HG03095 (cell line): ENCODE data around the gene SPAG9.

Experiments used
- ATAC-seq: cut with Tn5 transposase; IDR thresholded peaks from one replicate; pipeline ENCODE4 v1.9.1; 2021; ENCODE audit warnings: moderate library complexity; ENCODE audit not compliant: unreplicated experiment

The SPAG9 gene

DNA sequence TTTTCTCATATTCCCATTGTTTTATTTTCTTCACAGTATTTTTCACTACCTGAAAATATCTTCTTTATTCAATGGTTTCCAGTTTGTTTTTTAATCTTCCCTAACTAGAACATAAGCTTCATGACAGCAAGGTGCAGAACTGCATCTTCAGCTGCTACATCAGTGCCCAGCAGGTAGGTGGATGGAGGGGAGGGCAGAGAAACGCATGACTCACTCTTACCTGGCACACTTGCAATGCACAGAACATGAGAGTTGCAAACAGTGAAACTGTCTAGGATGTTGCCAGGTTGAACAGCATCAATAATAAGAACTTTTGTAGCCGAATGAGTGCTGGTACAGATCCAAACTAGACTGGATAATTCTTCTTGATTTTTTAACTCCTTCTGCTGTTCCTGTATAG is 127.1 kb downstream of the SPAG9 start:
- ATAC-seq, result no peak

DNA sequence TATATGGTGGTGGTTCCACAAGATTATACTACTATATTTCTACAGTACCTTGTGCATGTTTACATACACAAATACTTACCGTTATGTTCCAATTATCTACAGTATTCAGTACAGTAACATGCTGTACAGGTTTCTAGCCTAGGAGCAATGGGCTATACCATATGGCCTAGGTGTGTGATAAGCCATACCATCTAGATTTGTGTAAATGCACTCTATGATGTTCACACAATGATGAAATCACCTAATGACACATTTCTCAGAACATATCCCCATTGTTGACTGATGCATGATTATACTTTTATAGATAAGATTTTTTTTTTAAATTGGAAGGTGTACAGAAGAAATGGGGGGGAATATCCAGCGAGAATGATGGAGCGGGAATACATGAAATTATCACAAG is 131.5 kb downstream of the SPAG9 start:
- no peak for ATAC-seq

DNA sequence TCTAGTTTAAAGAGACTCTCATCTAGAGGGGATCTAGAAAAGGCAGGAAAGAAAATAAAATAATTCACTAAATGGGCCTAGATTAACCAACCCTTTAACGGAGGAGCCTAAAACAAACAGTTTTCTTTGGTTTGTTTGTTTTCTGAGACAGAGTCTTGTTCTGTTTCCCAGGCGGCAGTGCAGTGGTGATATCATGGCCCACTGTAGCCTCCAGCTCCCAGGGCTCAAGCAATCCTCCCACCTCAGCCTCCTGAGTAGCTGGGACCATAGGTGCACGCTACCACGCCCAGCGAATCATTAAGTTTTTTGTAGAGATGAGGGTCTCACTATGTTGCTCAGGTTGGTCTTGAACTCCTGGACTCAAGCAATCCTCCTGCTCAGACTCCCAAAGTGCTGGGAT is 132.2 kb downstream of the SPAG9 start:
- no peak for ATAC-seq

DNA sequence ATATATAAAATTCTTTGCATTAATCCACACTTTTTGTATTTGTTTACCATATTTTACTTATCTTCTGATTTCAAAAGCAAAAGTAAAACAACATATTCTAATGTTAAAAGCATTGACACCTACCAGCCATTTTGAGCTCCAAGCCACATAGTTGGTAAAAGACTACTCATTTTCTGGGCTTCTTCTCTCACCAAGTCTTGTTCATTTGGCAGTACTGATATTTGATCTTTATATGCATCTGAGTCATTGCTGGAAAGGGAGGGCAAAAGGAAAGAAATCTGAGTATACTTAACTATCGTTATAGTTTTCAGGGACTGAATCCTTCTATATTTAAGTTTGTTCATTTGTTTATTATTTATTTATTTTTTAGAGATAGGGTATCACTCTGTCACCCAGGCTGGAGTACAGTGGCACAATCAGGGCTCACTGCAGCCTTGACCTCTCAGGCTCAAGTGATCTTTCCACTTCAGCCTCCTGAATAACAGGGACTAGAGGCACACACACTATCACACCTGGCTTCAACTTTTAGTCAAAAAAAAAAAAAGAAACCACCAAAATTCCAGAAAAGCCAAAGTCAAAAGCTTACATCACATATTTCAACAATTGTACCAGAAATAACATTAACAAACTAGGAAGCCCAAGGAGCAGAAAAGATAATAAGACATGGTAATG is 133.5 kb downstream of the SPAG9 start:
- no peak for ATAC-seq

- no peak for ATAC-seq
These were observed 139.4 kb downstream of the SPAG9 start for GRCh38 chr17:50981279-50981678.

DNA sequence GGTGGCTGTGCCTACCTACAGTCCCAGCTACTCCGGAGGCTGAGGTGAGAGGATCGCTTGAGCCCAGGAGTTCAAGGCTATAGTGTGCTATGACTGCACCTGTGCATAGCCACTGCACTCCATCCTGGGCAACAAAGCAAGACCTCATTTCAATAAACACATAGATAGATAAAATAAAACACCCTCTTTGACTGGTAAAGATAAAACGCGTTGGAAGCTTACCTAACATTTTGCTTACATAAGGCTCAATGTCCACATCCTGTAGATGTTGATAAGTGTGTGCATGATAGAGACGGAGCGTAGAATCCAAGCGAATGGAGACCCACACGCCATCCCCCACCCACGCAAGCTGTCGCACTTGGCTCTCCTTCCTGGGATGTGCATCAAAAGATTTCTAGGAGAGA is 141.1 kb downstream of the SPAG9 start:
- no peak for ATAC-seq

DNA sequence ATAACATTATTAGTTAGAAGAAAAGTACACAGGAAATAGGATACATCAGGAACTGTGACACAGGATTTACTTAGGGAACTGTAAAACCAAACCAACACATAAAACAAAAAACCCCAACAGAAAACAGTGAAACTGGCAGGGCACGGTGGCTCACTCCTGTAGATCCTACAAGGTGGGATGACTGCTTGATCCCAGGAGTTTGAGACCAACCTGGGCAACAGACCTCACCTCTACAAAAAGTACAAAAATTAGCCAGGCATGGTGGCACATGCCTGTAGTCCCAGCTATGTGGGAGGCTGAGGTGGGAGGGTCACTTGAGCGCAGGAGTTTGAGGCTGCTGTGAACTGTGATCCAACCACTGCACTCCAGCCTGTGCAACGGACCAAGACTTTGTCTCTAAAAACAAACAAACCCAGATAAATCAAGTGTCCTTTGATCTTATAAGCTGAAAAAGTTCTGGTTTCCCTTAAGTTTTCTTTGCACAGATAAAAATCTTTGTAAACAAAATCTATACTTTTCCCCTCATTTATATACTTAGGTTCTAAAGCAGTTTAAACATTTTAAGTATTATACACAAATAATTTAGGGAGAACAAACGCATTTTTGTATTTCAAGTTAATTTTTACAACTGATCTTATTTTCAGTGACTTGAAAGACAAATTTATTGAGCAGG is 143.0 kb downstream of the SPAG9 start:
- ATAC-seq, result no peak

DNA sequence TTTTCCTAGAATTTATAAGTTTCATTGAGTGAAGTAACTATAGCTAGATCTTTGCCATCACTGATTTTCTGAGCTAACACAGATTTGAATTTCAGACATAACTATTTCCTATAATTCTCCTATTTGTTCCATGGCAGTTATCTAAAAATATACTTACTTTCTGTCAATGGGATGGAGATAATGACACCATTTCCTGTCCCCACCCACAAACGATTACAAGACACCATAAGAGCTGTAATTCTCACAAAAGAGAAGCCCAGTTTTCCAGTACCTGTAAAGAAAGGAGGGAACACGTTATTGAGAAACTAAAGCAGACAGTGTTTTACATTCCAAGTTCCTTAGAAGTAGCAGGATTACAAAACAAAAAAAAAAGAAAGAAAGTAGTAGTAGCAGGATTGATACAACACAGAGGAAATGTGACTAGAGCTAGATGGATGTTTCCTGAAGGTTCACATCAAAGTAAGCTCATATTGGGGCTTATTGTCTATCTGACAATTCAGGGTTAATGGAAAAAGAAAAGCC is 143.7 kb downstream of the SPAG9 start:
- ATAC-seq, result no peak

DNA sequence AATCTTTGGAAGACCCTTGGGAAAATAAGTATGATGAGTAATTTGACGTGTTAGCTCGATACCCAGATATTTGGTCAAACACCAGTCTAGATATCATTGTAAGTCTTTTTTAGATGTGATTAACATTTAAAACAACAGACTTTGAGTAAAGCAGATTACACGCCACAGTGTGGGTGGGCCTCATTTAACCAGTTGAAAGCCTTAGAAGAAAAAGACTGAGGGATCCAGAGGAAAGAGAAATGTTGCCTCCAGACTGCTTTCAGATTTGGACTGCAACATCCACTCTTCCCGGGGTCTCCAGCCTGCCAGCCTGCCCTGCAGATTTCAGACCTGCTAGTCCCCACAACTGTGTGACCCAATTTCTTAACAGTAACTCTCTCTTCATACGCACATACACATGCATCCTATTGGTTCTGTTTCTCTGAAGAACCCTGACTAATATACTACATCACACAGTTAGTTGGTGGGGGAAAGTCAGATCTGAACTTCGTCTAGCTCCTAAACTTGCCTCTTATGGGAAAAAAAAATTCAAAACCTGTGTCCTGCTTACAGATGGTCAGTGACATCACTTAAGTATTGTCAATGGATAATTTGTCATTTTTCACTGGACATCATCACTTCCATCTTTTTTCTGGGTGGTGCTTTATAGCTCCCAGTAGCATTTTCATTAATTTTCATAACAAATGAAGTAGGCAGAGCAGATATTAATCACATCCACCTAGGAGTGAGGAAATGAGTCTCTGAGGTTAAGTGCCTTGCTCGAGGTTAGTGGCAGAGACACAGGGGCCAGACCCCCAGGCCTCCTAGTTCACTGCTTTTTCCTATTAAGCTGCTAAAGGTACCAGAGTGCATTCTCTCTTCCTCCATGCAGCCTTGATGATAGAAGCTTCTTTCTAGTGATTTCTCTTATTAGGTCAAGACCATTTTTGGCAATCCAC is 146.8 kb downstream of the SPAG9 start:
- ATAC-seq, result no peak

- ATAC-seq, result no peak
These were observed 148.1 kb downstream of the SPAG9 start for GRCh38 chr17:50972577-50972976.

DNA sequence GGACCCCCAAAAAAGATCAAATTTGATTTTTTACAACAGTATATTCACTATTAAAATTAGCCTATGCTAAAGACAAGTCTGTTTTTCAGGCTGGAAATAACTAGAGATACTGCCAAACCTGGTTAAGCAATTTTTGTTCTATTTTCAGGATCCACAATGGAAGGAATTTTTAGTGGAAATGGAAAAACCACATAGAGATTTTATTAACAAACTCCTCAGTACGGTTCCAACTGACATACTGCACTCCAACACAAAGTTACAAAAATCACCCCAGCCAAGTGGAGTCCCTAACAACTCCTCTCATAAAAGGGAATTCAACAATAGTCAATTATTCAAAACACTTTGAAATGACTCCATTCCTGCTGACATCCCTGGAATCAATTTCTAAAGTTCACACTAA is 152.9 kb downstream of the SPAG9 start:
- no peak for ATAC-seq

DNA sequence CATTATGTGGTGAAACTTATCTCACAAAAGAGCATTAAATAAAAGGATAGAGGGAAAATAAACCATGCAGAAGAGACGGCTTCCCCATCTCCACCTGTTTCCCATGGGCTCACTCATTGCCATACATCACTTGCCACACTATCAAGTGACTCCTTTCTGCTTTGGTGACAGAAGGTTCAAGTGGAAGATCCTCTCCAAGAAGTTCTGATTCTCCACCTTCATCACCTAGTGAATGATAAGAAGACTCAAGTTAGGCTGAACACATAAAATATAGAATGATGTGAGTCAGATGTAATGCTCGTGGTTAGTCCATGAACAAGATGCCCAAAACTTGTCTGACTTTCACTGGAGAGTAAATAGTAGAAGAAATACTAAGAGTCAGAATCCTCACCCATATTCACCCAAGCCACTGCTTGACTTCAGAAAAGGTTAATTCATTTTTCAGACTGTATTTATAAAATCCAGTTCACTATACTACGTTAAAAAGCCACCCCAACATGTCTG is 154.5 kb downstream of the SPAG9 start:
- ATAC-seq, result no peak

DNA sequence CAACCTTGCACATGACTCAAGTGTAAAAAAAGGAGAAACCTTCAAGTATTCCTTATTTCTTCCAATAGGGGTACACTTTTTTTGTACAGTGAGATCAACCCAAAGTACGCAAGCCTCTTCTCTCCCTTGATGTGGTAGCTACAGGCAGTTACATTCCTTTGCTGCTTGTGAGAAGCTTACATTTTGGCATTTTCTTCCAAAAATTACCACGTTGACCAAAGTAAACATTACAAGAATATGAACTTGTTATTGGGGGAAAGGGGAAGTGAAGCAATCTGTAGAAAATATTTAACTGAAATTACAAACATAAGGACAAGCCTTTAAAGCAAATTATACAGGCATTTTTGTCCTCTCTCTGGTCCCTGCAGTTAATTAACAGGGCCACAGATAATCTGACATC is 157.5 kb downstream of the SPAG9 start:
- no peak for ATAC-seq

DNA sequence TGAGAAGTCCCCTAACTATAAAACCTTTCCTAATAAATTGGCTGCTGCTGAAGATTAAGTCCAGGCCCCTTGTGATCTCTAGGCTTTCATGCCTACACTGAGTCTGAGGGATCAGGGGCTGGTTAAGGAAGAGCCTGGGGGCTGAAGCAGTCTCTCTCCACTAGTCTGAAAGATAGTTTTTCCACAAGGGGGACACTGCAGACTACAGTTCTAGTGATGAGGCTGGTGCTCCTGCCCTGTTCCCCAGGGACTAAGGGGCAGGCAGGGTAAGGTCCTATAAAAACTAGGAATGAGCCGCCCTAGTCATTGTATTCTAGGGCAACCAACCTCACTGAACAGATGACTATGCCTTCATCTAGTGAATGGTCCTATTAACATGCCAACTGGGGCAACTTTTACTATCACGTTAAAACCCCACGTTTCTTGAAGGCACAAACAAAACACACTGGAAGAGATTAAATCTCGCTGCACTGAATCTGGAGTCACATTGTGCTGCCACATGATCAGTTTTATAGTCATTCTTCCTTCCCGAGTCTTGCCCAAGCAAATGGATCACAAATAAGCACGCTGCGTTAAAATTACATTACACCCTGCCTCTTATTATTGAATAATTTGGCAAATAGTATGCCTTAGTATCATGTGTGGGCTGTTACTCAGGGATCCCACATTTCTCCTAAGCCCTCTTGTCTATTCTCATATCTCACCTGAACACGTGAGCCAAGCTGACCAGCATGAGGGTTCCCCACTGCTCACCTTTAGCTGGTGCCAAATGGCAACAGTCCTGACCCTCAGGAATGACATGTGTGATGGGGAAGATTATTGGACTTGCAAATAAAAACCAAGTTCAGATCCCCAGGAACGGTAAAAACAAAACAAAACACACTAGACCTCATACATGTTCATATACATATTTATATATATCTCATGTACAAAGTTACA is 159.1 kb downstream of the SPAG9 start:
- ATAC-seq, result no peak

DNA sequence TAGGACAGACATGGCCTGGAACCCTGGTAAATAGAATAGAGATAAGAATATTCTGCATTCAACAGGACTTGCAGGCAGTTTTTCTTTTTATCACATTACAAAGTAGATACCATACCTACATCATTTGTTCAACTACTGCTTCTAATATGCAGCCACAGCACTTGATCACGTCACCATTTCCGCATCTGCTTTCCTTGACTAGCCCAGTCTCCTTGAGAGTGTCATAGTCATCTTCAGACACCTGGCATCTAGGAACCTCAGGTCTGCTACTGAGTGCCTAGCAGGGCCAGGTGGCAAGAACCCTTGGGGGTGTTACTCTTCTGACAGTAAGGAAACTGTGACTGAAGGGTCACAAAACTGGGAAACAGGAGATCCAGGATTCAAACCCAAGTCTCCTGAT is 161.3 kb downstream of the SPAG9 start:
- no peak for ATAC-seq

- no peak for ATAC-seq
These were observed 162.8 kb downstream of the SPAG9 start for GRCh38 chr17:50957600-50958575.

GRCh38 chr17:50956750-50957523 is 163.7 kb downstream of the SPAG9 start:
- no peak for ATAC-seq

DNA sequence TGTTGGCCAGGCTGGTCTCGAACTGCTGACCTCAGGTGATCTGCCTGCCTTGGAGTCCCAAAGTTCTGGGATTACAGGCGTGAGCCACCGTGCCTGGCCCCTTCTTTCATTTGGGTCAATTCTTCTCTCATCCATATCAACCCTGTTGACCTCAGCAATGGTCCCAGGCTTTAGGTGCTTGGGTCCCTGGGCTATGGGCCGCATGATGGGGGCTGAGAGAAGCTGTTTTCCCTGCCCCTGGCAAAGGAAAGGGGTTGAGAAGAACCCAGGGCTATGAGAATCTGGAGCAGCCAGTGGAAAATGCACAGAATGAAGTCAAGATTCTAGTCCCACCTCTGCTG is 164.3 kb downstream of the SPAG9 start:
- ATAC-seq, result no peak
